HepG2 (cell line): Measurements from ENCODE around the gene RDH12. TPM values are rescaled to one million over a fixed set of nuclear protein-coding genes. Genes with fewer than 3 reads are reported as not detected.

Source experiments
- ATAC-seq: fragments of 200-7000 bp; cut with Tn5 transposase; 3 replicates; pipeline ENCODE4 v1.9.1; 2020; ENCODE audit warnings: mild to moderate bottlenecking, moderate library complexity
- BruUV-seq: library from RNA; stranded (reverse); fragments of 400-500 nt; replicated peaks from 2 replicates; lab custom pipeline; 2021; lab: Mats Ljungman, UMichigan
- CTCF ChIA-PET: fragments of 300-600 bp; formaldehyde crosslinking; extraction: SDS; loops from one replicate; lab custom pipeline; 2021; ENCODE audit warnings: low total read pairs, inconsistent platforms, low intra/inter-chr PET ratio; lab: Yijun Ruan, JAX
- POLR2A ChIA-PET: fragments of 350-600 bp; sonication (Branson Sonifier 250); formaldehyde crosslinking; loops from one replicate; lab custom pipeline; 2020; ENCODE audit warnings: antibody characterized with exemption, inconsistent platforms; lab: Yijun Ruan, JAX
- DNase-seq: peaks from one replicate; pipeline ENCODE4 v3.0.0-alpha.2; 2015; ENCODE audit warnings: low spot score
- FAIRE-seq: peaks from 3 replicates; lab custom pipeline; 2011; peaks lifted over from hg19 to GRCh38; lab: Jason Lieb, UNC
- H2AFZ ChIP-seq: one replicate; pipeline ENCODE4 v1.6.1; 2011; ENCODE audit warnings: low read length, inconsistent platforms
- H3K27ac ChIP-seq: fragments of 300-600 bp; 3 replicates; pipeline ENCODE4 v1.8.0; 2011; ENCODE audit warnings: mixed run types, mild to moderate bottlenecking, mixed read lengths, low read length, inconsistent platforms; ENCODE audit not compliant: insufficient read depth; ENCODE audit errors: extremely low read length
- H3K27me3 ChIP-seq, 2 experiments: fragments of 200-600 bp in 1 of 2; 2 replicates in 1 of 2; 3 replicates in 1 of 2; pipeline versions ENCODE4 v1.6.0 to v1.8.0; 2011; ENCODE audit warnings: low read length in 2 of 2, mild to moderate bottlenecking in 2 of 2, moderate library complexity in 2 of 2, inconsistent platforms in 1 of 2; ENCODE audit not compliant: insufficient read depth in 2 of 2, control insufficient read depth in 1 of 2
- H3K36me3 ChIP-seq, 2 experiments: fragments of 200-600 bp in 1 of 2; replicated peaks in 1 of 2; 2 replicates in 1 of 2; 3 replicates in 1 of 2; pipeline versions ENCODE4 v1.5.1 to v1.8.0; 2011; ENCODE audit warnings: low read length in 2 of 2, inconsistent platforms in 1 of 2; ENCODE audit not compliant: insufficient read depth in 2 of 2, control insufficient read depth in 1 of 2
- H3K4me1 ChIP-seq: 2 replicates; pipeline ENCODE4 v1.5.1; 2012; ENCODE audit warnings: low read length, inconsistent platforms; ENCODE audit not compliant: insufficient read depth
- H3K4me2 ChIP-seq: 2 replicates; pipeline ENCODE4 v1.6.0; 2011; ENCODE audit warnings: low read depth, low read length, inconsistent platforms
- H3K4me3 ChIP-seq, 3 experiments: fragments of 200-600 bp in 1 of 3; sonication (generic), shearing (Covaris generic) in 1 of 3; replicated peaks in 1 of 3; 2 replicates each; pipeline ENCODE4 v1.5.1; 2011 to 2016; ENCODE audit warnings: low read length in 3 of 3, inconsistent platforms in 2 of 3, low read depth in 2 of 3, mild to moderate bottlenecking in 2 of 3, control low read depth in 1 of 3, mixed read lengths in 1 of 3; ENCODE audit not compliant: insufficient read depth in 1 of 3
- H3K79me2 ChIP-seq: one replicate; pipeline ENCODE4 v1.6.1; 2011; ENCODE audit warnings: low read length, inconsistent platforms; ENCODE audit not compliant: insufficient read depth
- H3K9ac ChIP-seq: 2 replicates; pipeline ENCODE4 v1.6.0; 2011; ENCODE audit warnings: mild to moderate bottlenecking, low read depth, low read length, inconsistent platforms; ENCODE audit not compliant: insufficient read depth
- H3K9me3 ChIP-seq: 2 replicates; pipeline ENCODE4 v1.5.1; 2012; ENCODE audit warnings: mild to moderate bottlenecking, low read length
- H4K20me1 ChIP-seq: 2 replicates; pipeline ENCODE4 v1.6.0; 2011; ENCODE audit warnings: inconsistent platforms, mild to moderate bottlenecking, low read length, moderate library complexity; ENCODE audit not compliant: insufficient read depth
- FOXA1 ChIP-seq, 2 experiments: fragments of 450-650 bp in 1 of 2; sonication (generic) in 1 of 2; formaldehyde crosslinking in 1 of 2; IDR thresholded peaks; 2 replicates each; pipeline versions ENCODE4 v1.4.0 to v1.6.1; 2016 to 2020; ENCODE audit warnings: missing genetic modification reagents in 1 of 2
- FOXK1 ChIP-seq: sonication (generic); formaldehyde crosslinking; IDR thresholded peaks from 2 replicates; pipeline ENCODE4 v1.4.0; 2020; ENCODE audit warnings: low read depth, missing genetic modification reagents, borderline replicate concordance
- GATAD1 ChIP-seq: IDR thresholded peaks from 2 replicates; pipeline ENCODE4 v1.6.1; 2016; ENCODE audit warnings: missing genetic modification reagents, missing compliant biosample characterization
- PHF21A ChIP-seq: sonication (generic); formaldehyde crosslinking; IDR thresholded peaks from 2 replicates; pipeline ENCODE4 v1.5.0; 2020; ENCODE audit warnings: mild to moderate bottlenecking, missing genetic modification reagents
- TBP ChIP-seq: sonication (generic); formaldehyde crosslinking; IDR thresholded peaks from 2 replicates; pipeline ENCODE4 v1.5.0; 2020; ENCODE audit warnings: missing genetic modification reagents
- ZBTB38 ChIP-seq: sonication (generic); formaldehyde crosslinking; IDR thresholded peaks from 2 replicates; pipeline ENCODE4 v1.5.1; 2020; ENCODE audit warnings: mild to moderate bottlenecking, missing genetic modification reagents
- ZNF292 ChIP-seq: sonication (generic); formaldehyde crosslinking; IDR thresholded peaks from 2 replicates; pipeline ENCODE4 v1.8.1; 2022; ENCODE audit warnings: mild to moderate bottlenecking, low read depth, missing genetic modification reagents, borderline replicate concordance
- ZNF674 ChIP-seq: sonication (generic); formaldehyde crosslinking; IDR thresholded peaks from 2 replicates; pipeline ENCODE4 v1.5.0; 2020; ENCODE audit warnings: low read depth, mild to moderate bottlenecking, missing genetic modification reagents
- WGBS: methylation state at CpG from one replicate; pipeline ENCODE4 v1.1.6; 2017; ENCODE audit warnings: low lambda C conversion rate; 5-methylcytosine and 5-hydroxymethylcytosine counted together
- in situ Hi-C: cut with HindIII; loops from 2 replicates; pipeline ENCODE4 v1.10.0; 2017; ENCODE audit warnings: low pct_unique_long_range_greater_than_20kb; ENCODE audit not compliant: extremely low pct_ligation_motif_present
- intact Hi-C: fragments of 100-400 bp; cut with micrococcal nuclease; formaldehyde crosslinking; loops from one replicate; pipeline ENCODE4 v1.10.0; 2022; ENCODE audit not compliant: unreplicated experiment
- polyA plus RNA-seq, 8 experiments: library from polyadenylated mRNA; depleted of rRNA in 3 of 8; stranded (reverse) in 7 of 8; unstranded in 1 of 8; fragments of >200 nt; fragmentation: Illumina TruSeq in 4 of 8; extraction: Trizol in 4 of 8; gene quantifications; 2 replicates each; pipeline versions ENCODE4 v1.2.1 to v1.2.3, GENCODE V29; 2011 to 2016; ENCODE audit warnings: low read depth in 4 of 8, missing spikeins in 1 of 8, mixed read lengths in 1 of 8; ENCODE audit not compliant: insufficient read depth in 1 of 8
- total RNA-seq, 5 experiments: library from RNA; depleted of rRNA; stranded (reverse); fragments of >200 nt; fragmentation: Illumina TruSeq; extraction: Trizol; gene quantifications; 2 replicates each; pipeline ENCODE4 v1.2.3, GENCODE V29; 2016; ENCODE audit warnings: low read depth in 1 of 5
- TF ChIP-seq, protein P1 (sequence below): sonication (generic); formaldehyde crosslinking; IDR thresholded peaks from 2 replicates; pipeline ENCODE4 v1.4.0; 2020; ENCODE audit warnings: mild to moderate bottlenecking, missing genetic modification reagents
- TF ChIP-seq, protein P2 (sequence below): sonication (generic); formaldehyde crosslinking; IDR thresholded peaks from 2 replicates; pipeline ENCODE4 v1.8.1; 2023; ENCODE audit warnings: mild to moderate bottlenecking, missing genetic modification reagents, borderline replicate concordance
- TF ChIP-seq, protein P3 (sequence below), 2 experiments: sonication (generic) in 1 of 2; formaldehyde crosslinking in 1 of 2; IDR thresholded peaks; 2 replicates each; pipeline versions ENCODE4 v1.4.0 to v1.6.1; 2018 to 2020; ENCODE audit warnings: missing genetic modification reagents in 2 of 2, borderline replicate concordance in 1 of 2, low read depth in 1 of 2, mild to moderate bottlenecking in 1 of 2, missing biosample characterization in 1 of 2
- TF ChIP-seq, protein P4 (sequence below): sonication (generic); formaldehyde crosslinking; IDR thresholded peaks from 2 replicates; pipeline ENCODE4 v1.8.0; 2022; ENCODE audit warnings: mild to moderate bottlenecking, missing genetic modification reagents, moderate library complexity

RDH12 gene
- total and polyA plus RNA-seq, 2 of the 13 experiments (the other 11 are each of a cell fraction or from before 2014, with no cell fraction given), result 1.6 to 2.1 TPM

DNA sequence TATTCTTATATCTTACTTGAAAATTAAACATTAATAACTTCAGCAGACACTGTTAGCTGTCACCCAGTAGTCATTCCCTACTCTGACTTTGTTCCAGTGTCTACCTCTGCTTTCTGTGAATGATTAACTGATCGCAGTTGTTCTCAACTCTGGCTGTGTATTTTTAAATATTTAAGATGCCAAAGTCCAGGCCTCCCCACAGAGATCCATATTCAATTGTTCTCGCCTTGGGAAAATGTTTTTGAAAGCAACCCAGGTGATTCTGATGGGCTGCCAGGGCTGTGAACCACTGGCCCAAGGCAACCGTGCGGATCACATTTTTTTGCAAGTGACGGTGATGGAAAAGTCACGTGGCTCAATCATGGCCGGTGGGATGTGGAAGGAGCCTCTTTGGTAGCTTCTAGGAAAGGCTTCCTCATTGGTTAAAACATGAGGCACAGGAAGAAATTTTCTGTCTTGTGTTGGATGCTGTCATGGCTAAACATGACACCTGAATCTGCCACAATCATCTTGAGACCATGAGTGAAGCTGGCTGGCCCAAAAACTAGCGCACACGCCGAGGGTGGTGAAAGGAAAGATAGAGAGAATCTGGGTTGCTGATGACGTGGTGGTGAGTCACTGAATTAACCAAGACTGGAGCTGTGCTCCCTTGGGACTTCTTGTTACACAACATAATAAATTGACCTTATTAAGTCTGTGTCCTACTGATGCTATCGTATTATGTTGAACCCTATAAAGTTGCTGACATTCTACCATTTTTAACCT lies 37.2 kb downstream of the RDH12 start (continued):
- TF ChIP-seq, protein P1, sequence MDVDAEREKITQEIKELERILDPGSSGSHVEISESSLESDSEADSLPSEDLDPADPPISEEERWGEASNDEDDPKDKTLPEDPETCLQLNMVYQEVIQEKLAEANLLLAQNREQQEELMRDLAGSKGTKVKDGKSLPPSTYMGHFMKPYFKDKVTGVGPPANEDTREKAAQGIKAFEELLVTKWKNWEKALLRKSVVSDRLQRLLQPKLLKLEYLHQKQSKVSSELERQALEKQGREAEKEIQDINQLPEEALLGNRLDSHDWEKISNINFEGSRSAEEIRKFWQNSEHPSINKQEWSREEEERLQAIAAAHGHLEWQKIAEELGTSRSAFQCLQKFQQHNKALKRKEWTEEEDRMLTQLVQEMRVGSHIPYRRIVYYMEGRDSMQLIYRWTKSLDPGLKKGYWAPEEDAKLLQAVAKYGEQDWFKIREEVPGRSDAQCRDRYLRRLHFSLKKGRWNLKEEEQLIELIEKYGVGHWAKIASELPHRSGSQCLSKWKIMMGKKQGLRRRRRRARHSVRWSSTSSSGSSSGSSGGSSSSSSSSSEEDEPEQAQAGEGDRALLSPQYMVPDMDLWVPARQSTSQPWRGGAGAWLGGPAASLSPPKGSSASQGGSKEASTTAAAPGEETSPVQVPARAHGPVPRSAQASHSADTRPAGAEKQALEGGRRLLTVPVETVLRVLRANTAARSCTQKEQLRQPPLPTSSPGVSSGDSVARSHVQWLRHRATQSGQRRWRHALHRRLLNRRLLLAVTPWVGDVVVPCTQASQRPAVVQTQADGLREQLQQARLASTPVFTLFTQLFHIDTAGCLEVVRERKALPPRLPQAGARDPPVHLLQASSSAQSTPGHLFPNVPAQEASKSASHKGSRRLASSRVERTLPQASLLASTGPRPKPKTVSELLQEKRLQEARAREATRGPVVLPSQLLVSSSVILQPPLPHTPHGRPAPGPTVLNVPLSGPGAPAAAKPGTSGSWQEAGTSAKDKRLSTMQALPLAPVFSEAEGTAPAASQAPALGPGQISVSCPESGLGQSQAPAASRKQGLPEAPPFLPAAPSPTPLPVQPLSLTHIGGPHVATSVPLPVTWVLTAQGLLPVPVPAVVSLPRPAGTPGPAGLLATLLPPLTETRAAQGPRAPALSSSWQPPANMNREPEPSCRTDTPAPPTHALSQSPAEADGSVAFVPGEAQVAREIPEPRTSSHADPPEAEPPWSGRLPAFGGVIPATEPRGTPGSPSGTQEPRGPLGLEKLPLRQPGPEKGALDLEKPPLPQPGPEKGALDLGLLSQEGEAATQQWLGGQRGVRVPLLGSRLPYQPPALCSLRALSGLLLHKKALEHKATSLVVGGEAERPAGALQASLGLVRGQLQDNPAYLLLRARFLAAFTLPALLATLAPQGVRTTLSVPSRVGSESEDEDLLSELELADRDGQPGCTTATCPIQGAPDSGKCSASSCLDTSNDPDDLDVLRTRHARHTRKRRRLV (CRISPR knock-in tag), result no peak
- TF ChIP-seq ZNF292 (peak; percentile 25; the same call in 1 of the 2 replicates), TBP (no peak), ZNF674 (no peak)

DNA sequence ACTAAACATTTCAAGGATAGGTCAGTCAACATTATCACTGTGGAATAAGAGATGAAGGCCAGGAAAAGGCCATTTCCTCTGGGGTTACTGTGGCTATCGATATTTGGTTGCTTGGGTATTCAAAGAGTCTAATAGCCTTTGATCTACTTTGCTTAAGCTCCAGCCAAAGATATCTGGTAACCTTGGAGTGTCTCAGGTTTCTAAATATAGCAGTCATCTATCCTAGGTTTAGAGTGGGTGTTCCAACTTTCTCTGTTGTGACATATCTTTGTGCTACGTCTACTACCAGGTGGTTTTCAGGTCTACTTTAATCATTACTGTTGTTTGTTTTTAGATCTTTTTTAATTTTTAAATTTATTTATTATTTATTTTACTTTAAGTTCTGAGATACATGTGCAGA lies 42.4 kb downstream of the RDH12 start:
- H3K79me2 ChIP-seq, result no peaks in the 10 kb centered on the region
- BruUV-seq, result no TSS peak
- POLR2A ChIA-PET, result no interaction called here
- H3K27me3 ChIP-seq, result no peaks in the 10 kb centered on the region
- WGBS, result 53% methylated on average over 2 of the region's 2 CpGs
- no peaks in the 10 kb centered on the region for H4K20me1 ChIP-seq
- H3K9me3 ChIP-seq, result no peaks in the 10 kb centered on the region
- DNase-seq, result no peak
- H3K4me3 ChIP-seq, result no peak overlapping the region
- no peak overlapping the region for H2AFZ ChIP-seq
- CTCF ChIA-PET, result no interaction called here
- no peak overlapping the region for H3K27ac ChIP-seq
- H3K9ac ChIP-seq, result no peak overlapping the region
- ATAC-seq, result no peak
- FAIRE-seq, result no peak
- H3K4me2 ChIP-seq, result no peak overlapping the region
- intact Hi-C loops (no loop called here), in situ Hi-C loops (no loop called here)
- peaks cover 15% of the 10 kb centered on the region for H3K4me1 ChIP-seq
- H3K36me3 ChIP-seq, result peaks cover 2 to 10% of the 10 kb centered on the region in 2 experiments; a peak in 4 of 5 replicates
- TF ChIP-seq, protein P2, sequence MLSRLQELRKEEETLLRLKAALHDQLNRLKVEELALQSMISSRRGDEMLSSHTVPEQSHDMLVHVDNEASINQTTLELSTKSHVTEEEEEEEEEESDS (CRISPR knock-in tag), result no peak
- TF ChIP-seq, protein P3, sequence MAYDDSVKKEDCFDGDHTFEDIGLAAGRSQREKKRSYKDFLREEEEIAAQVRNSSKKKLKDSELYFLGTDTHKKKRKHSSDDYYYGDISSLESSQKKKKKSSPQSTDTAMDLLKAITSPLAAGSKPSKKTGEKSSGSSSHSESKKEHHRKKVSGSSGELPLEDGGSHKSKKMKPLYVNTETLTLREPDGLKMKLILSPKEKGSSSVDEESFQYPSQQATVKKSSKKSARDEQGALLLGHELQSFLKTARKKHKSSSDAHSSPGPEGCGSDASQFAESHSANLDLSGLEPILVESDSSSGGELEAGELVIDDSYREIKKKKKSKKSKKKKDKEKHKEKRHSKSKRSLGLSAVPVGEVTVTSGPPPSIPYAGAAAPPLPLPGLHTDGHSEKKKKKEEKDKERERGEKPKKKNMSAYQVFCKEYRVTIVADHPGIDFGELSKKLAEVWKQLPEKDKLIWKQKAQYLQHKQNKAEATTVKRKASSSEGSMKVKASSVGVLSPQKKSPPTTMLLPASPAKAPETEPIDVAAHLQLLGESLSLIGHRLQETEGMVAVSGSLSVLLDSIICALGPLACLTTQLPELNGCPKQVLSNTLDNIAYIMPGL (CRISPR knock-in tag; IDR thresholded peaks at IDR 0.05; ENCODE audit: borderline replicate concordance in 1 of 2, low read depth in 1 of 2), result no peak
- TF ChIP-seq FOXK1 (no peak), ZBTB38 (no peak), PHF21A (CRISPR knock-in tag) (no peak), GATAD1 (CRISPR knock-in tag) (no peak), FOXA1 (IDR thresholded peaks at IDR 0.05) (no peak), FOXA1 (CRISPR knock-in tag; IDR thresholded peaks at IDR 0.05) (no peak)
- TF ChIP-seq, protein P4, sequence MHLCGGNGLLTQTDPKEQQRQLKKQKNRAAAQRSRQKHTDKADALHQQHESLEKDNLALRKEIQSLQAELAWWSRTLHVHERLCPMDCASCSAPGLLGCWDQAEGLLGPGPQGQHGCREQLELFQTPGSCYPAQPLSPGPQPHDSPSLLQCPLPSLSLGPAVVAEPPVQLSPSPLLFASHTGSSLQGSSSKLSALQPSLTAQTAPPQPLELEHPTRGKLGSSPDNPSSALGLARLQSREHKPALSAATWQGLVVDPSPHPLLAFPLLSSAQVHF (CRISPR knock-in tag), result no peak
